ENCODE data around the gene LTC4S.

LTC4S gene

DNA sequence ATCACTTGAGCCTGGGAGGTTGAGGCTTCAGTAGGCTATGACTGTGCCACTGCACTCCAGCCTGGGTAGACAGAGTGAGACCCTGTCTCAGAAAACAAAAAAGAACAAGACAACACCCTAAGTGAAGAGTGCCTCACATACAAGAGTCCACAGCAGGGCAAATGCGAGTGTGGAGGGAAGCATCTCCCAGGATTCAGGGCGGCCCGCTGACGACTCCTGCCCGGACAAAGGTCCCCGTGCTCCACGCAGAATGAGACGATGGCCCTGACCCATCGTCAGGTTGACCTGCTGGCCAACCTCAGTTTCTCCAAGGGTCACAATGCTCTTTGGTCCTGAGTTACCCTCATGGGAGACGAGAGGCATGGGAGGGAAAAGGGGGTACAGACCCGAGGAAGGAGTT, 46.5 kb downstream of the LTC4S start:
- TF ChIP-seq, protein P1, sequence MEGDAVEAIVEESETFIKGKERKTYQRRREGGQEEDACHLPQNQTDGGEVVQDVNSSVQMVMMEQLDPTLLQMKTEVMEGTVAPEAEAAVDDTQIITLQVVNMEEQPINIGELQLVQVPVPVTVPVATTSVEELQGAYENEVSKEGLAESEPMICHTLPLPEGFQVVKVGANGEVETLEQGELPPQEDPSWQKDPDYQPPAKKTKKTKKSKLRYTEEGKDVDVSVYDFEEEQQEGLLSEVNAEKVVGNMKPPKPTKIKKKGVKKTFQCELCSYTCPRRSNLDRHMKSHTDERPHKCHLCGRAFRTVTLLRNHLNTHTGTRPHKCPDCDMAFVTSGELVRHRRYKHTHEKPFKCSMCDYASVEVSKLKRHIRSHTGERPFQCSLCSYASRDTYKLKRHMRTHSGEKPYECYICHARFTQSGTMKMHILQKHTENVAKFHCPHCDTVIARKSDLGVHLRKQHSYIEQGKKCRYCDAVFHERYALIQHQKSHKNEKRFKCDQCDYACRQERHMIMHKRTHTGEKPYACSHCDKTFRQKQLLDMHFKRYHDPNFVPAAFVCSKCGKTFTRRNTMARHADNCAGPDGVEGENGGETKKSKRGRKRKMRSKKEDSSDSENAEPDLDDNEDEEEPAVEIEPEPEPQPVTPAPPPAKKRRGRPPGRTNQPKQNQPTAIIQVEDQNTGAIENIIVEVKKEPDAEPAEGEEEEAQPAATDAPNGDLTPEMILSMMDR (IDR thresholded peaks at IDR 0.05; ENCODE audit: low read depth, low read length, missing control alignments): no peak
- no peak overlapping the region for H3K4me3 ChIP-seq (replicated peaks; ENCODE audit: low read depth, low read length)
- no peak for DNase-seq (ENCODE audit: extremely low read depth, low read depth)

DNA sequence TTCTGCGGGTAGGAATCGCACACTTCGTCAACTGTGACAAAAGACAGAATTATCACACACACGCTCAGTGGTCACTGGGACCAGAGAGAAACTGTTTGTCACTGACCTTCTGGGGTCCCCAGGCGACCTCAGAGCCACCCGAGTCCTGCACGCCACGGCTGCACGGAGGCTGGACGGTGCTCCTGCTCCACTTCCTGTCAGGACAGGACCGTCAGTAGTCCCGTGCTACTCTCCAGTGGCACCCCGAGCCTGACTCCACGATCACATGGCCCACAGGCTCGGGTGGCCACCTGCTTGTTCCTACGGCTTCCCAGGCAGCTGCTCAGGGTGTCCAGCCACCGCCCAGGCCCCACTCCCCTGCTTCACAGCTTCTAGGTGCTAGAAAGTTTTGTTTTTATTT, 47.0 kb downstream of the LTC4S start:
- no peak for DNase-seq (ENCODE audit: extremely low read depth, low read depth)
- TF ChIP-seq, protein P1 (IDR thresholded peaks at IDR 0.05; ENCODE audit: low read depth, low read length, missing control alignments): no peak
- no peak overlapping the region for H3K4me3 ChIP-seq (replicated peaks; ENCODE audit: low read depth, low read length)

DNA sequence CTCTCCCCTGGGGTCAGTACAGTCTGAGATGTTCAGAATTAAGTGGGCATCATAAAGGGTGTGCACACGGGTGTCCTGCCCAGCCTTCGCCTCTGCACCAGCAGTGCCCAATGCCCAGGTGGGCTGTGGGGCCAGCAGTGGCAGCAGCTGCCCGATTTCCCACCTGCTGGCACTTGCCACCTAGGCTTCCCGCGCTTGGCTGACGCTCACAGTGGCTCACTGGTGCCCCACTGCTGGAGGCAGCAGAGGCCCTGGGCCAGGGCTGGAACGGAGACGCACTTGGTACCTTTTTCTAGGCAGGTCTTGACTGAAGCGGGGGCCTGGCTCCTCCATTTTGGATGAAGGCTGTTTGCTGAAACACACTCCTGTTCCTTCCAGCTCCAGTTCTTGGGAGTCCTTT, 47.8 kb downstream of the LTC4S start:
- DNase-seq (ENCODE audit: extremely low read depth, low read depth): no peak
- TF ChIP-seq, protein P1 (IDR thresholded peaks at IDR 0.05; ENCODE audit: low read depth, low read length, missing control alignments): no peak
- H3K4me3 ChIP-seq (replicated peaks; ENCODE audit: low read depth, low read length): no peak overlapping the region
